ENCODE measurements around the gene LYSMD1.
"Not testable (repeated sequence)": the region's sequence is repeated elsewhere in the genome, so short reads cannot be mapped to it uniquely, and the experiment has no call there.

LYSMD1 gene, protein sequence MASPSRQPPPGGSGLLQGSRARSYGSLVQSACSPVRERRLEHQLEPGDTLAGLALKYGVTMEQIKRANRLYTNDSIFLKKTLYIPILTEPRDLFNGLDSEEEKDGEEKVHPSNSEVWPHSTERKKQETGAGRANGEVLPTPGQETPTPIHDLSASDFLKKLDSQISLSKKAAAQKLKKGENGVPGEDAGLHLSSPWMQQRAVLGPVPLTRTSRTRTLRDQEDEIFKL

DNA sequence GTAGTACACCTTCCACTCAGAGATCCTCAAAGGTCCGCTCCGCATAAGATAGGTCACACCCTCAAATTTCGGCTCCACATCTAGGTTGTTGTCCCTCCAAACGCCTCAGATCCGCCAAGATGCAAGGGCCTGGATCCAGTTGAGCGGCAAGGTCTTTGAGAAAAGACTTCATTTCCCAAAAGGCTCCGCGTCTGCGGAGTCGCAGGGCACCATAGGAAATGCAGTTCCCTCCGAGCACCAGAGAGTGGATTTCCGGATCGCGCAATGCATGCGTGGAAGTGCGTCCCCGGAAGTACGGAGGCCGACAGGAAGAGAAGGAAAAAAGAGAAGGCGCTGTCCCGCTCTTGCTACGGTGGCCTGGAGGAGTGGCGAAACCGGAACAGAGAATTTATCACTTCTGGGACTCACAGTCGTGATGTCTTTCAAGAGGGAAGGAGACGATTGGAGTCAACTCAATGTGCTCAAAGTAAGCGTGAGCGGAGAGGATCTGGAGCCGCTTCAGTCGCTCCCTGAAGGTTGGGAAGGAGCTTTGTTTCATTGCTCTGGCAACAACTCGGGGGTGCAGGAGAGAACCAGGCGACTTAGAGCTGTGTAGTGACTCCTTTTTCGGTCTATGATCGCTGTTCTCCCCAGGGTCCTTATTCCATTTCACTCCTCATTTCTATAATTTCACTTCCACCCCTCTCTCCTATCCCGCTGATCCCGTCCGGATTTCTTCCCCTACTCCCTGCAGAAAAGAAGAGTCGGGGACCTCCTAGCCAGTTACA, at the start of gene LYSMD1, which contains the start of gene SCNM1:
Gene LYSMD1, minus strand, starts transcription at position 165 of the 767 bp plus-strand sequence. CDS start 644 bp downstream, outside the sequence.
Gene SCNM1, plus strand, starts transcription at position 407 of the 767 bp plus-strand sequence. Its CDS starts 9 bp downstream, at position 416.
- peak; percentile 99 to 100 for DNase-seq (ENCODE audit: low read depth in 2 of 2)
- TF ChIP-seq, protein P1, sequence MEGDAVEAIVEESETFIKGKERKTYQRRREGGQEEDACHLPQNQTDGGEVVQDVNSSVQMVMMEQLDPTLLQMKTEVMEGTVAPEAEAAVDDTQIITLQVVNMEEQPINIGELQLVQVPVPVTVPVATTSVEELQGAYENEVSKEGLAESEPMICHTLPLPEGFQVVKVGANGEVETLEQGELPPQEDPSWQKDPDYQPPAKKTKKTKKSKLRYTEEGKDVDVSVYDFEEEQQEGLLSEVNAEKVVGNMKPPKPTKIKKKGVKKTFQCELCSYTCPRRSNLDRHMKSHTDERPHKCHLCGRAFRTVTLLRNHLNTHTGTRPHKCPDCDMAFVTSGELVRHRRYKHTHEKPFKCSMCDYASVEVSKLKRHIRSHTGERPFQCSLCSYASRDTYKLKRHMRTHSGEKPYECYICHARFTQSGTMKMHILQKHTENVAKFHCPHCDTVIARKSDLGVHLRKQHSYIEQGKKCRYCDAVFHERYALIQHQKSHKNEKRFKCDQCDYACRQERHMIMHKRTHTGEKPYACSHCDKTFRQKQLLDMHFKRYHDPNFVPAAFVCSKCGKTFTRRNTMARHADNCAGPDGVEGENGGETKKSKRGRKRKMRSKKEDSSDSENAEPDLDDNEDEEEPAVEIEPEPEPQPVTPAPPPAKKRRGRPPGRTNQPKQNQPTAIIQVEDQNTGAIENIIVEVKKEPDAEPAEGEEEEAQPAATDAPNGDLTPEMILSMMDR (IDR thresholded peaks at IDR 0.05; ENCODE audit: low read depth, low read length) = no peak
- H3K4me3 ChIP-seq (replicated peaks in 1 of 2; ENCODE audit: low read depth in 2 of 2, low read length in 2 of 2) = peak within 1 kb of the TSS; percentile 67 to 88

DNA sequence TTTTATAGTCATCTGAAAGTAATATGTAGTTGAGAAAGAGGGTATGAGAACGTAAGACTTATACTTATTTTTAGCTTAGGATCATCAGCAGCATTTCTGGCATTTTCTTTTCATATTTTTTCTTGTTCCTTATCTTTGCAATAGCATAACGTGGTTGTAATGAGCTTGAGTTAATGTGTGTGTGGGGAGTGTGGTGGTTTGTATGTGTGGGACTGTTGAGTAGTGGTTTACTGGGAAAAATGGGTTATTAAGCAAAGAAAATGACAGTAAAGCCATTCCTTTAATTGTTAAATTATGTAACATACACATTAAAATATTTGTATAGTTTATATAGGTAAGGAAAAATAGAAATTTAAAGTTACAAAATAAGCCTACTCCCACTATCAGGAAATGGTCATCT, 47.9 kb upstream of the LYSMD1 start:
- DNase-seq (ENCODE audit: low read depth in 2 of 2) = peak in 1 of 2 donors; percentile 42
- TF ChIP-seq, protein P1 (IDR thresholded peaks at IDR 0.05; ENCODE audit: low read depth, low read length) = no peak
- H3K4me3 ChIP-seq (replicated peaks in 1 of 2; ENCODE audit: low read depth in 2 of 2, low read length in 2 of 2) = no peak overlapping the region

GRCh38 chr1:151211972-151212705, 46.4 kb upstream of the LYSMD1 start:
- peak in 1 of 2 donors; percentile 51 for DNase-seq (ENCODE audit: low read depth in 2 of 2)
- TF ChIP-seq, protein P1 (IDR thresholded peaks at IDR 0.05; ENCODE audit: low read depth, low read length) = no peak
- H3K4me3 ChIP-seq (replicated peaks in 1 of 2; ENCODE audit: low read depth in 2 of 2, low read length in 2 of 2) = no peak overlapping the region

GRCh38 chr1:151210830-151211229, 45.1 kb upstream of the LYSMD1 start:
- DNase-seq (ENCODE audit: low read depth in 2 of 2) = peak in 1 of 2 donors; percentile 35
- TF ChIP-seq, protein P1 (IDR thresholded peaks at IDR 0.05; ENCODE audit: low read depth, low read length) = no peak
- no peak overlapping the region for H3K4me3 ChIP-seq (replicated peaks in 1 of 2; ENCODE audit: low read depth in 2 of 2, low read length in 2 of 2)

DNA sequence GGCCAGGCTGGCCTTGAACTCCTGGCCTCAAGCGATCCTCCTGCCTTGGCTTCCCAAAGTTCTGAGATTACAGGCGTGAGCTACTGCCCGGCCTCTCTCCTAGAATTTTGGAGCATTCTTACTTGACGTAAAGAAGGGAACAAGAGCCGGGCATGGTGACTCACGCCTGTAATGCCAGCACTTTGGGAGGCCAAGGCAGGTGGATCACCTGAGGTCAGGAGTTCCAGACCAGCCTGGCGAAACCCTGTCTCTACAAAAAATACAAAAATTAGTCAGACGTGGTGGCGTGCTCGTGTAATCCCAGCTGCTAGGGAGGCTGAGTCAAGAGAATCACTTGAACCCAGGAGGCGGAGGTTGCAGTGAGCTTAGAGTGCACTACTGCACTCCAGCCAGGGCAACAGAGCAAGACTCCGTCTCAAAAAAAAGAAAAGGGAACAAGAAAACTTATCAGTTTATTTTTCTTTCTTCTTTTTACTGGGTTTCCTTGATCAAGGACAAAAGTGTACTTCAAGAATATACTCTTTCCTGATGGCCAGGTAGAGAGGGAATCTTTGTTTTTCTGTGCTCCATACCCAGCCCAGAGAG, 39.8 kb upstream of the LYSMD1 start:
- H3K4me3 ChIP-seq (replicated peaks in 1 of 2; ENCODE audit: low read depth in 2 of 2, low read length in 2 of 2); DNase-seq (ENCODE audit: low read depth in 2 of 2): not testable (repeated sequence)

DNA sequence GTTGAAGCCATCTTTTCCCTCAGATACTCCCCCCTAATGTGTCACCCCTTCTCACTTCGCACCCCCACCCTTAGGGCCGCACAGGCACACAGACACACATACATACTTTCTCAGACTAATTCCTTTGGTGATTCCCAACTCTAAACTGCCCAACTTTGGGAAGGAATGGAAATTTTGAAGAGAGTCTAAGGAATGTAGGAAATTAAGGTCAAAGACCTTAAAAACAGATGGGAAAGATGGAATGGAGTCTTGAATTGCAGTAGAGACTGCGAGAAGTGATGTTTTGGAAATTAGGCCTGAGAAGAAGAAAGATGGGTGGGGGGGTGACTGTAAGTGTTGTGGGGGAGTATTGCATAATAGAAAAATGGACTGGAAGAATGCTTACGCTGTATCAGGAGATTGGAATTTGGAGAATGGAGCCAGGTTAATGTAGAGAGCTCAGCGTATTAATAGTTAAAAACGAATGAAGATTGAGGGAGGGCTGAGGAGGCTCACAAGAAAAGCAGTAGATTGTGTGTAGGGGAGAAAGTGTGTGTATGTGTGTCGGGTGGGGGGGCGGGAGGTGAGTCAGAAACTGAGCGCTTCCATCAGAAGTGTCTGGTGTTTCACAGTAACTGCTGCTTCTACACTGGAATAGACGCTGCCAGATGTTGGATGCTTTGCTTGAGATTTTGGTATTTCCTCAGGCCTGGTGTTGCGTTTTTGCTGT, 34.3 kb upstream of the LYSMD1 start:
- peak; percentile 86 to 95 for DNase-seq (ENCODE audit: low read depth in 2 of 2)
- TF ChIP-seq, protein P1 (IDR thresholded peaks at IDR 0.05; ENCODE audit: low read depth, low read length) = no peak
- H3K4me3 ChIP-seq (replicated peaks in 1 of 2; ENCODE audit: low read depth in 2 of 2, low read length in 2 of 2) = peak overlapping the region; percentile 87 to 99
